AG09319 (cell line): ENCODE results near the gene WDR45B.

Experiments
- DNase-seq: peaks from one replicate; pipeline ENCODE4 v3.0.0-alpha.2; 2010; ENCODE audit warnings: low read depth; ENCODE audit errors: extremely low read depth
- CTCF ChIP-seq: IDR thresholded peaks from 2 replicates; pipeline ENCODE4 v1.5.1; 2011; ENCODE audit warnings: low read depth, mild to moderate bottlenecking, inconsistent platforms, low read length, moderate library complexity

Gene WDR45B

GRCh38 chr17:82619641-82620040, 28.6 kb downstream of the WDR45B start:
- no peak for DNase-seq
- no peak for TF ChIP-seq CTCF

GRCh38 chr17:82619211-82619610, 29.0 kb downstream of the WDR45B start:
- no peak for DNase-seq
- no peak for TF ChIP-seq CTCF

GRCh38 chr17:82616021-82616711, 32.1 kb downstream of the WDR45B start:
- no peak for TF ChIP-seq CTCF
- no peak for DNase-seq

- no peak for DNase-seq
These were observed 32.9 kb downstream of the WDR45B start for GRCh38 chr17:82615084-82616020.

GRCh38 chr17:82614095-82614631, 34.1 kb downstream of the WDR45B start:
- DNase-seq: no peak
- TF ChIP-seq CTCF: no peak

More at GRCh38 chr17:82615084-82616020, 32.9 kb downstream of the WDR45B start:
- no peak for TF ChIP-seq CTCF

GRCh38 chr17:82613283-82614094, 34.8 kb downstream of the WDR45B start:
- TF ChIP-seq CTCF: no peak
- no peak for DNase-seq
